Kidney glomerular epithelial cell (primary cell): ENCODE data around the gene PTGDR.
A peak's percentile ranks its signal among the peaks of the same experiment; 100 is the strongest.

Source experiments
- DNase-seq: peaks from one replicate; lab custom pipeline; 2025; lab: John Stamatoyannopoulos, UW

The PTGDR gene

GRCh38 chr14:52310541-52310940, 43.0 kb downstream of the PTGDR start:
- no peak for DNase-seq

- no peak for DNase-seq
Observed at GRCh38 chr14:52312931-52313355, 45.4 kb downstream of the PTGDR start.

- no peak for DNase-seq
Observed at GRCh38 chr14:52313462-52313861, 46.0 kb downstream of the PTGDR start.

- peak; percentile 68 for DNase-seq
Observed at GRCh38 chr14:52313903-52314594, 46.6 kb downstream of the PTGDR start, which contains the start of gene PTGER2. TSS of gene PTGER2 (plus strand) at chr14:52314312. CDS start at chr14:52314549, 237 bp downstream.

GRCh38 chr14:52314595-52315354, 47.3 kb downstream of the PTGDR start:
- DNase-seq: peak; percentile 25

GRCh38 chr14:52315355-52315718, 47.8 kb downstream of the PTGDR start:
- DNase-seq: no peak

GRCh38 chr14:52318062-52318461, 50.6 kb downstream of the PTGDR start:
- no peak for DNase-seq

- DNase-seq: no peak
Observed at GRCh38 chr14:52318826-52319645, 51.5 kb downstream of the PTGDR start.

- DNase-seq: no peak
Observed at GRCh38 chr14:52319919-52320318, 52.4 kb downstream of the PTGDR start.

- peak; percentile 86 for DNase-seq
Observed at GRCh38 chr14:52325126-52325525, 57.6 kb downstream of the PTGDR start.

- DNase-seq: no peak
Observed at GRCh38 chr14:52325630-52326029, 58.1 kb downstream of the PTGDR start.
